ENCODE results near the gene OSGEP. TPM values are rescaled to one million over a fixed set of nuclear protein-coding genes. Genes with fewer than 3 reads are reported as not detected.
A peak's percentile ranks its signal among the peaks of the same experiment; 100 is the strongest.

OSGEP gene
- total and polyA plus RNA-seq, 2 of the 13 experiments (the other 11 are each of a cell fraction or from before 2014, with no cell fraction given) = 39.7 to 41.1 TPM

- 3% methylated on average over 31 of the region's 67 CpGs for WGBS (ENCODE audit: low lambda C conversion rate)
- in situ Hi-C loops (cut with HindIII; ENCODE audit: extremely low pct_ligation_motif_present, low pct_unique_long_range_greater_than_20kb) = loop anchor here (5.0 to 25.0 kb wide), 4 partner anchors 124 to 513 kb away; partner anchors contain the start of genes CCNB1IP1, PARP2 and RNASE4
- peaks cover 11 to 30% of the 10 kb centered on the region in 2 experiments for H3K36me3 ChIP-seq (replicated peaks in 1 of 2; ENCODE audit: control insufficient read depth in 1 of 2, insufficient read depth in 2 of 2, low read length in 2 of 2)
- H3K27me3 ChIP-seq (ENCODE audit: control insufficient read depth in 1 of 2, insufficient read depth in 2 of 2, low read length in 2 of 2) = no peaks in the 10 kb centered on the region; a peak in 1 of 5 replicates
- CTCF ChIA-PET (ENCODE audit: low intra/inter-chr PET ratio, low total read pairs) = interaction anchor here (0.7 kb wide), 1 partner anchor 148 kb away, joined by 3 read pairs; no protein-coding TSS in a partner anchor
- POLR2A ChIA-PET = interaction anchor here (0.7 to 3.6 kb wide), 36 partner anchors 8 to 610 kb away, joined by 3 to 57 read pairs (median 4); partner anchors contain the start of genes ANG, PARP2, PNP and RNASE4
- peak within 1 kb of the TSS; percentile 80 for H3K27ac ChIP-seq (ENCODE audit: extremely low read length, insufficient read depth, low read length)
- intact Hi-C loops (cut with micrococcal nuclease; ENCODE audit: unreplicated experiment) = loop anchor here (1.0 to 2.0 kb wide), 5 partner anchors 8 to 1015 kb away; partner anchors contain the start of genes PARP2, PNP, RAB2B and RNASE4
- ATAC-seq = peak; percentile 97
- H3K4me3 ChIP-seq (replicated peaks in 1 of 3; ENCODE audit: insufficient read depth in 1 of 3, low read depth in 2 of 3, low read length in 3 of 3) = peak within 1 kb of the TSS; percentile 67 to 89 (median 78)
- FAIRE-seq = peak; percentile 100
- peak; percentile 100 for DNase-seq (ENCODE audit: low spot score)
- peak within 1 kb of the TSS; percentile 88 for H3K4me2 ChIP-seq (ENCODE audit: low read depth, low read length)
- peaks cover 56% of the 10 kb centered on the region for H3K4me1 ChIP-seq (ENCODE audit: insufficient read depth, low read length)
- H3K9ac ChIP-seq (ENCODE audit: insufficient read depth, low read depth, low read length) = peak within 1 kb of the TSS; percentile 87
- peak within 1 kb of the TSS; percentile 29 for H2AFZ ChIP-seq (ENCODE audit: low read length)
- H3K9me3 ChIP-seq (ENCODE audit: low read length) = no peaks in the 10 kb centered on the region
- H4K20me1 ChIP-seq (ENCODE audit: insufficient read depth, low read length) = no peaks in the 10 kb centered on the region
- peaks cover 24% of the 10 kb centered on the region for H3K79me2 ChIP-seq (ENCODE audit: insufficient read depth, low read length)
- no TSS peak for BruUV-seq (replicated peaks)
- TF ChIP-seq, protein P1, sequence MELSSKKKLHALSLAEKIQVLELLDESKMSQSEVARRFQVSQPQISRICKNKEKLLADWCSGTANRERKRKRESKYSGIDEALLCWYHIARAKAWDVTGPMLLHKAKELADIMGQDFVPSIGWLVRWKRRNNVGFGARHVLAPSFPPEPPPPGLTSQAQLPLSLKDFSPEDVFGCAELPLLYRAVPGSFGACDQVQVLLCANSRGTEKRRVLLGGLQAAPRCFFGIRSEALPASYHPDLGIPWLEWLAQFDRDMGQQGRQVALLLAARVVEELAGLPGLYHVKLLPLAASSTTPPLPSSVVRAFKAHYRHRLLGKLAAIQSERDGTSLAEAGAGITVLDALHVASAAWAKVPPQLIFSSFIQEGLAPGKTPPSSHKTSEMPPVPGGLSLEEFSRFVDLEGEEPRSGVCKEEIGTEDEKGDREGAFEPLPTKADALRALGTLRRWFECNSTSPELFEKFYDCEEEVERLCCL (CRISPR knock-in tag; IDR thresholded peaks at IDR 0.05; ENCODE audit: borderline replicate concordance) = no peak; the same call in 1 of the 2 replicates
- TF ChIP-seq ZNF782 (CRISPR knock-in tag; IDR thresholded peaks at IDR 0.05; ENCODE audit: borderline replicate concordance) (0 out of 2 replicates have a peak, but pooled peaks have one; percentile 53), DMTF1 (CRISPR knock-in tag; IDR thresholded peaks at IDR 0.05) (no peak), ZFY (CRISPR knock-in tag; IDR thresholded peaks at IDR 0.05) (peak; percentile 90), KLF16 (CRISPR knock-in tag; IDR thresholded peaks at IDR 0.05) (peak in 1 of 2 experiments; percentile 99; a peak in 2 of 4 replicates), NRL (CRISPR knock-in tag; IDR thresholded peaks at IDR 0.05; ENCODE audit: borderline replicate concordance) (peak; percentile 84), ZFP36L2 (CRISPR knock-in tag; IDR thresholded peaks at IDR 0.05) (no peak; the same call in 1 of the 2 replicates), MTF2 (CRISPR knock-in tag; IDR thresholded peaks at IDR 0.05; ENCODE audit: borderline replicate concordance) (no peak), GABPB1 (CRISPR knock-in tag; IDR thresholded peaks at IDR 0.05) (peak; percentile 79), HOXA3 (CRISPR knock-in tag; IDR thresholded peaks at IDR 0.05) (peak; percentile 92), EEA1 (CRISPR knock-in tag; IDR thresholded peaks at IDR 0.05; ENCODE audit: borderline replicate concordance) (peak; percentile 75; the same call in 1 of the 2 replicates), ZNF724P (CRISPR knock-in tag; IDR thresholded peaks at IDR 0.05; ENCODE audit: borderline replicate concordance) (peak; percentile 94; the same call in 1 of the 2 replicates), SAP130 (CRISPR knock-in tag; IDR thresholded peaks at IDR 0.05; ENCODE audit: low read depth) (peak; percentile 99), YEATS4 (CRISPR knock-in tag; IDR thresholded peaks at IDR 0.05; ENCODE audit: borderline replicate concordance) (peak; percentile 82; the same call in 1 of the 2 replicates), ZNF446 (CRISPR knock-in tag; IDR thresholded peaks at IDR 0.05) (0 out of 2 replicates have a peak, but pooled peaks have one; percentile 85), GTF2F1 (IDR thresholded peaks at IDR 0.05; ENCODE audit: low read length) (peak; percentile 92; the same call in 1 of the 2 replicates), GATAD2A (CRISPR knock-in tag; IDR thresholded peaks at IDR 0.05) (peak; percentile 86)
- TF ChIP-seq, protein P2, sequence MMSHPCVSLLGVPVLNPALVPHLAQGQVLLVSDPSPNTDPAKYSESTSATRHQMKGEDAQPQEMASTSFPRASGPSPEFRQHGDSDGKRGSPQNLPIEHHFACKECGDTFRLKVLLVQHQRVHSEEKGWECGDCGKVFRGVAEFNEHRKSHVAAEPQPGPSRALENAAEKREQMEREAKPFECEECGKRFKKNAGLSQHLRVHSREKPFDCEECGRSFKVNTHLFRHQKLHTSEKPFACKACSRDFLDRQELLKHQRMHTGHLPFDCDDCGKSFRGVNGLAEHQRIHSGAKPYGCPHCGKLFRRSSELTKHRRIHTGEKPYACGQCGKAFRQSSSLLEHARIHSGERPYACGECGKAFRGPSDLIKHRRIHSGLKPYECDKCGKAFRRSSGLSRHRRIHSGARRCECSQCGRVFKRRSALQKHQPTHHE (CRISPR knock-in tag; IDR thresholded peaks at IDR 0.05; ENCODE audit: borderline replicate concordance) = peak; percentile 89
Observed at GRCh38 chr14:20461225-20462141, 6.9 kb upstream of the OSGEP start, which contains the start of gene PIP4P1. Gene PIP4P1, minus strand, starts transcription at chr14:20461434. Its CDS starts 109 bp downstream, at chr14:20461325.
